DND-41 (cell line): ENCODE data around the gene MIEN1.

Experiments
- ATAC-seq: fragments of 200-7000 bp; cut with Tn5 transposase; 3 replicates; pipeline ENCODE4 v1.9.1; 2021; ENCODE audit warnings: low read depth; ENCODE audit not compliant: insufficient read depth
- DNase-seq: peaks from one replicate; pipeline ENCODE4 v3.0.0-alpha.2; 2020
- H2AFZ ChIP-seq: 2 replicates; pipeline ENCODE4 v1.6.0; 2012; ENCODE audit warnings: low read depth, low read length
- H3K27ac ChIP-seq: 2 replicates; pipeline ENCODE4 v1.5.1; 2012; ENCODE audit warnings: low read length, inconsistent platforms
- H3K27me3 ChIP-seq: fragments of 200-600 bp; sonication (generic); 2 replicates; pipeline ENCODE4 v1.6.0; 2012; ENCODE audit warnings: low read length, mild to moderate bottlenecking, inconsistent platforms; ENCODE audit not compliant: insufficient read depth, poor library complexity
- H3K36me3 ChIP-seq: 2 replicates; pipeline ENCODE4 v1.5.1; 2012; ENCODE audit warnings: low read length, inconsistent platforms; ENCODE audit not compliant: insufficient read depth
- H3K4me1 ChIP-seq: 2 replicates; pipeline ENCODE4 v1.5.1; 2012; ENCODE audit warnings: mild to moderate bottlenecking, low read length; ENCODE audit not compliant: insufficient read depth
- H3K4me2 ChIP-seq: 2 replicates; pipeline ENCODE4 v1.6.0; 2012; ENCODE audit warnings: mild to moderate bottlenecking, moderate library complexity, low read length, inconsistent platforms; ENCODE audit not compliant: insufficient read depth
- H3K4me3 ChIP-seq, 2 experiments: fragments of 200-600 bp in 1 of 2; shearing (Covaris generic) in 1 of 2; 2 replicates each; pipeline ENCODE4 v1.5.1; 2012 to 2016; ENCODE audit warnings: inconsistent platforms in 2 of 2, low read length in 2 of 2, mild to moderate bottlenecking in 2 of 2, low read depth in 1 of 2, moderate library complexity in 1 of 2
- H3K79me2 ChIP-seq: 2 replicates; pipeline ENCODE4 v1.6.0; 2012; ENCODE audit warnings: low read length, inconsistent platforms; ENCODE audit not compliant: insufficient read depth
- H3K9ac ChIP-seq: 2 replicates; pipeline ENCODE4 v1.6.0; 2012; ENCODE audit warnings: low read depth, mild to moderate bottlenecking, inconsistent platforms, low read length, moderate library complexity
- H3K9me3 ChIP-seq: 2 replicates; pipeline ENCODE4 v1.5.1; 2012; ENCODE audit warnings: low read length, moderate library complexity, mild to moderate bottlenecking, inconsistent platforms; ENCODE audit not compliant: insufficient read depth, severe bottlenecking
- H4K20me1 ChIP-seq: 2 replicates; pipeline ENCODE4 v1.6.0; 2012; ENCODE audit warnings: low read length; ENCODE audit not compliant: insufficient read depth
- CTCF ChIP-seq: IDR thresholded peaks from 2 replicates; pipeline ENCODE4 v1.5.1; 2012; ENCODE audit warnings: borderline replicate concordance, low read length, moderate library complexity, mild to moderate bottlenecking; ENCODE audit not compliant: poor library complexity, severe bottlenecking; ENCODE audit errors: extremely low read depth
- EZH2 ChIP-seq: IDR thresholded peaks from 3 replicates; pipeline ENCODE4 v1.6.1; 2012; ENCODE audit warnings: borderline replicate concordance, low read depth, mild to moderate bottlenecking, moderate library complexity, low read length, inconsistent platforms; ENCODE audit not compliant: severe bottlenecking

The MIEN1 gene

GRCh38 chr17:39697961-39698360, 32.4 kb downstream of the MIEN1 start:
- DNase-seq: no peak
- Histone ChIP-seq H4K20me1 (no peaks in the 10 kb centered on the region), H3K4me1 (no peaks in the 10 kb centered on the region), H3K79me2 (no peaks in the 10 kb centered on the region), H3K4me3 (no peak overlapping the region), H2AFZ (no peak overlapping the region), H3K36me3 (no peaks in the 10 kb centered on the region), H3K4me2 (no peak overlapping the region), H3K27me3 (no peaks in the 10 kb centered on the region), H3K9me3 (no peaks in the 10 kb centered on the region), H3K27ac (no peak overlapping the region), H3K9ac (no peak overlapping the region)
- no peak for TF ChIP-seq CTCF
- no peak for TF ChIP-seq EZH2
- ATAC-seq: no peak

- Histone ChIP-seq H3K27me3 (no peaks in the 10 kb centered on the region), H3K36me3 (no peaks in the 10 kb centered on the region), H3K79me2 (no peaks in the 10 kb centered on the region), H3K27ac (no peak overlapping the region), H3K9me3 (no peaks in the 10 kb centered on the region), H3K9ac (no peak overlapping the region), H4K20me1 (no peaks in the 10 kb centered on the region), H3K4me3 (no peak overlapping the region), H3K4me2 (no peak overlapping the region), H3K4me1 (no peaks in the 10 kb centered on the region), H2AFZ (no peak overlapping the region)
- no peak for DNase-seq
- ATAC-seq: no peak
- TF ChIP-seq CTCF: no peak
- TF ChIP-seq EZH2: no peak
Measured at GRCh38 chr17:39696731-39697130, 33.6 kb downstream of the MIEN1 start.

GRCh38 chr17:39695089-39695474, 35.2 kb downstream of the MIEN1 start:
- Histone ChIP-seq H3K36me3 (no peaks in the 10 kb centered on the region), H3K4me2 (no peak overlapping the region), H3K9me3 (no peaks in the 10 kb centered on the region), H3K4me3 (no peak overlapping the region), H3K27ac (no peak overlapping the region), H3K27me3 (no peaks in the 10 kb centered on the region), H3K4me1 (no peaks in the 10 kb centered on the region), H3K9ac (no peak overlapping the region), H4K20me1 (no peaks in the 10 kb centered on the region), H2AFZ (no peak overlapping the region), H3K79me2 (no peaks in the 10 kb centered on the region)
- TF ChIP-seq EZH2 (no peak), CTCF (no peak)
- ATAC-seq: no peak
- DNase-seq: no peak

- Histone ChIP-seq H3K4me1 (no peaks in the 10 kb centered on the region), H3K4me3 (no peak overlapping the region), H3K79me2 (no peaks in the 10 kb centered on the region), H2AFZ (no peak overlapping the region), H3K9me3 (no peaks in the 10 kb centered on the region), H3K9ac (no peak overlapping the region), H3K4me2 (no peak overlapping the region), H4K20me1 (no peaks in the 10 kb centered on the region), H3K36me3 (no peaks in the 10 kb centered on the region), H3K27me3 (no peaks in the 10 kb centered on the region), H3K27ac (no peak overlapping the region)
- TF ChIP-seq EZH2 (no peak), CTCF (no peak)
- no peak for ATAC-seq
- no peak for DNase-seq
Measured at GRCh38 chr17:39694593-39694992, 35.7 kb downstream of the MIEN1 start.
